Neural cell (in vitro differentiated cells): Measurements from ENCODE around the gene RASAL1. TPM values are rescaled to one million over a fixed set of nuclear protein-coding genes. Genes with fewer than 3 reads are reported as not detected.
A peak's percentile ranks its signal among the peaks of the same experiment; 100 is the strongest.

Experiments used
- H2AFZ ChIP-seq: fragments of 200-600, 300-800 bp; sonication (generic), shearing (Covaris generic); 2 replicates; pipeline ENCODE4 v1.6.0; 2014; ENCODE audit warnings: low read depth, mild to moderate bottlenecking, antibody characterized with exemption, low read length, moderate library complexity
- H3F3A ChIP-seq: fragments of 200-600 bp; shearing (Covaris generic); 2 replicates; pipeline ENCODE4 v1.6.1; 2016; ENCODE audit warnings: mild to moderate bottlenecking, moderate library complexity, mixed read lengths, antibody characterized with exemption, low read length; ENCODE audit not compliant: insufficient read depth, poor library complexity, severe bottlenecking
- H3K27ac ChIP-seq: fragments of 200-600, 300-800 bp; sonication (generic), shearing (Covaris generic); 2 replicates; pipeline ENCODE4 v1.5.1; 2014; ENCODE audit warnings: mild to moderate bottlenecking, low read length, moderate library complexity
- H3K27me3 ChIP-seq: fragments of 300-800, 200-600 bp; sonication (generic), shearing (Covaris generic); 2 replicates; pipeline ENCODE4 v1.6.0; 2014; ENCODE audit warnings: mild to moderate bottlenecking, low read depth, low read length, moderate library complexity; ENCODE audit not compliant: insufficient read depth
- H3K36me3 ChIP-seq: fragments of 300-800, 200-600 bp; sonication (generic), shearing (Covaris generic); 2 replicates; pipeline ENCODE4 v1.5.1; 2014; ENCODE audit warnings: mild to moderate bottlenecking, antibody characterized with exemption, low read length, moderate library complexity; ENCODE audit not compliant: insufficient read depth
- H3K4me2 ChIP-seq: fragments of 300-800, 200-600 bp; sonication (generic), shearing (Covaris generic); 2 replicates; pipeline ENCODE4 v1.6.0; 2014; ENCODE audit warnings: mild to moderate bottlenecking, low read length
- H3K4me3 ChIP-seq: fragments of 300-800, 200-600 bp; sonication (generic), shearing (Covaris generic); 2 replicates; pipeline ENCODE4 v1.5.1; 2014; ENCODE audit warnings: mild to moderate bottlenecking, low read length, moderate library complexity
- H3K79me2 ChIP-seq: fragments of 200-600 bp; shearing (Covaris generic); replicated peaks from 2 replicates; pipeline ENCODE4 v1.6.0; 2014; ENCODE audit warnings: mild to moderate bottlenecking, low read length, moderate library complexity; ENCODE audit not compliant: insufficient read depth
- H3K9ac ChIP-seq: fragments of 300-800, 200-600 bp; sonication (generic), shearing (Covaris generic); 2 replicates; pipeline ENCODE4 v1.6.1; 2016; ENCODE audit warnings: mild to moderate bottlenecking, low read length, mixed read lengths
- H3K9me2 ChIP-seq: fragments of 200-600 bp; shearing (Covaris generic); 2 replicates; pipeline ENCODE4 v1.6.1; 2016; ENCODE audit warnings: mild to moderate bottlenecking, low read length, mixed read lengths; ENCODE audit not compliant: insufficient read depth
- H3K9me3 ChIP-seq: fragments of 200-600, 300-800 bp; sonication (generic), shearing (Covaris generic); 2 replicates; pipeline ENCODE4 v1.6.1; 2016; ENCODE audit warnings: mild to moderate bottlenecking, mixed run types, low read length, moderate library complexity, mixed read lengths
- H4K20me1 ChIP-seq: fragments of 200-600 bp; shearing (Covaris generic); 2 replicates; pipeline ENCODE4 v1.6.1; 2016; ENCODE audit warnings: mild to moderate bottlenecking, mixed run types; ENCODE audit not compliant: insufficient read depth
- CTCF ChIP-seq: fragments of 450-650 bp; IDR thresholded peaks from 2 replicates; pipeline ENCODE4 v1.5.1; 2014; ENCODE audit warnings: antibody characterized with exemption, mild to moderate bottlenecking, moderate library complexity; ENCODE audit not compliant: poor library complexity, severe bottlenecking
- EP300 ChIP-seq: fragments of 450-650 bp; conservative IDR thresholded peaks from 2 replicates; pipeline ENCODE4 v1.6.1; 2014; ENCODE audit warnings: antibody characterized with exemption, mild to moderate bottlenecking, moderate library complexity; ENCODE audit not compliant: poor library complexity, severe bottlenecking
- EZH2 ChIP-seq: fragments of 200-600, 300-800 bp; shearing (Covaris generic), sonication (generic); IDR thresholded peaks from 2 replicates; pipeline ENCODE4 v1.6.1; 2014; ENCODE audit warnings: antibody characterized with exemption, low read length, borderline replicate concordance, mild to moderate bottlenecking; ENCODE audit not compliant: insufficient read depth, poor library complexity, severe bottlenecking
- MXI1 ChIP-seq: fragments of 450-650 bp; conservative IDR thresholded peaks from 2 replicates; pipeline ENCODE4 v1.6.1; 2014; ENCODE audit warnings: antibody characterized with exemption, mild to moderate bottlenecking; ENCODE audit not compliant: poor library complexity, severe bottlenecking
- POLR2AphosphoS5 ChIP-seq: IDR thresholded peaks from 2 replicates; pipeline ENCODE4 v1.6.1; 2012
- RAD21 ChIP-seq: fragments of 450-650 bp; conservative IDR thresholded peaks from 2 replicates; pipeline ENCODE4 v1.6.1; 2014; ENCODE audit warnings: antibody characterized with exemption, mild to moderate bottlenecking, moderate library complexity
- REST ChIP-seq: IDR thresholded peaks from 2 replicates; pipeline ENCODE4 v1.6.1; 2012; ENCODE audit warnings: borderline replicate concordance
- SMC3 ChIP-seq: fragments of 450-650 bp; conservative IDR thresholded peaks from 2 replicates; pipeline ENCODE4 v1.6.1; 2014; ENCODE audit warnings: antibody characterized with exemption, mild to moderate bottlenecking, moderate library complexity; ENCODE audit not compliant: poor library complexity
- TAF1 ChIP-seq: IDR thresholded peaks from 2 replicates; pipeline ENCODE4 v1.6.1; 2012; ENCODE audit warnings: low read depth
- polyA plus RNA-seq: library from polyadenylated mRNA; depleted of rRNA; stranded (reverse); fragments of >200 nt; gene quantifications from 2 replicates; pipeline ENCODE4 v1.2.3, GENCODE V29; 2014

Gene RASAL1
- polyA plus RNA-seq, 1 donor from 2014 or later, result 0.15 TPM

GRCh38 chr12:113104953-113105510 is 30.5 kb downstream of the RASAL1 start:
- H3K9ac ChIP-seq, result no peak overlapping the region
- no peaks in the 10 kb centered on the region for H3F3A ChIP-seq
- H3K27me3 ChIP-seq, result peaks cover 10% of the 10 kb centered on the region
- H3K79me2 ChIP-seq, result no peaks in the 10 kb centered on the region
- H2AFZ ChIP-seq, result no peak overlapping the region
- H4K20me1 ChIP-seq, result no peaks in the 10 kb centered on the region
- no peak overlapping the region for H3K4me2 ChIP-seq
- H3K27ac ChIP-seq, result no peak overlapping the region
- H3K9me3 ChIP-seq, result no peaks in the 10 kb centered on the region
- no peaks in the 10 kb centered on the region for H3K36me3 ChIP-seq
- TF ChIP-seq REST, result no peak
- no peak for TF ChIP-seq RAD21
- no peak for TF ChIP-seq EP300
- TF ChIP-seq EZH2, result no peak
- TF ChIP-seq SMC3, result no peak
- no peak for TF ChIP-seq POLR2AphosphoS5
- no peak for TF ChIP-seq MXI1
- TF ChIP-seq TAF1, result no peak
- no peak overlapping the region for H3K4me3 ChIP-seq
- no peaks in the 10 kb centered on the region for H3K9me2 ChIP-seq

- peaks cover 10% of the 10 kb centered on the region for H3K27me3 ChIP-seq
- no peaks in the 10 kb centered on the region for H3K9me3 ChIP-seq
- peak overlapping the region; percentile 58 for H3K4me3 ChIP-seq
- no peaks in the 10 kb centered on the region for H3K79me2 ChIP-seq
- H3F3A ChIP-seq, result no peaks in the 10 kb centered on the region
- H3K27ac ChIP-seq, result no peak overlapping the region
- H3K36me3 ChIP-seq, result no peaks in the 10 kb centered on the region
- no peak overlapping the region for H3K4me2 ChIP-seq
- no peaks in the 10 kb centered on the region for H4K20me1 ChIP-seq
- TF ChIP-seq POLR2AphosphoS5 (no peak), CTCF (no peak), EP300 (no peak), EZH2 (no peak), MXI1 (no peak), SMC3 (no peak), REST (no peak), TAF1 (no peak), RAD21 (no peak)
- no peak overlapping the region for H2AFZ ChIP-seq
- no peaks in the 10 kb centered on the region for H3K9me2 ChIP-seq
- H3K9ac ChIP-seq, result no peak overlapping the region
Observed at GRCh38 chr12:113103756-113104450, 31.7 kb downstream of the RASAL1 start.
